HepG2 (cell line): Measurements from ENCODE around the gene CAPS. TPM values are rescaled to one million over a fixed set of nuclear protein-coding genes. Genes with fewer than 3 reads are reported as not detected.

Experiments
- ATF1 ChIP-seq: IDR thresholded peaks from 2 replicates; pipeline ENCODE4 v1.6.1; 2016; ENCODE audit warnings: mild to moderate bottlenecking, control low read depth
- CREBL2 ChIP-seq: sonication (generic); formaldehyde crosslinking; IDR thresholded peaks from 2 replicates; pipeline ENCODE4 v1.8.1; 2023; ENCODE audit warnings: missing genetic modification reagents, mild to moderate bottlenecking, borderline replicate concordance
- HBP1 ChIP-seq: IDR thresholded peaks from 2 replicates; pipeline ENCODE4 v1.6.1; 2016; ENCODE audit warnings: low read depth, control low read depth
- HOXD1 ChIP-seq: sonication (generic); formaldehyde crosslinking; IDR thresholded peaks from 2 replicates; pipeline ENCODE4 v1.5.0; 2020; ENCODE audit warnings: missing genetic modification reagents
- NCOA2 ChIP-seq: sonication (generic); formaldehyde crosslinking; IDR thresholded peaks from 2 replicates; pipeline ENCODE4 v1.8.0; 2022; ENCODE audit warnings: inconsistent platforms
- NFKB2 ChIP-seq: sonication (generic); formaldehyde crosslinking; IDR thresholded peaks from 2 replicates; pipeline ENCODE4 v1.4.0; 2020; ENCODE audit warnings: missing genetic modification reagents, borderline replicate concordance
- NKX3-1 ChIP-seq: sonication (generic); formaldehyde crosslinking; IDR thresholded peaks from 2 replicates; pipeline ENCODE4 v1.5.0; 2020; ENCODE audit warnings: missing genetic modification reagents
- PPARG ChIP-seq: conservative IDR thresholded peaks from 2 replicates; pipeline ENCODE4 v1.6.1; 2016; ENCODE audit warnings: missing biosample characterization, missing genetic modification reagents
- SIN3A ChIP-seq: IDR thresholded peaks from 2 replicates; pipeline ENCODE4 v1.6.1; 2011; ENCODE audit warnings: low read depth, mild to moderate bottlenecking, control low read depth, low read length, borderline replicate concordance
- TRIM24 ChIP-seq: sonication (generic); formaldehyde crosslinking; IDR thresholded peaks from 2 replicates; pipeline ENCODE4 v1.8.0; 2022; ENCODE audit warnings: mild to moderate bottlenecking, missing genetic modification reagents
- ZBTB38 ChIP-seq: sonication (generic); formaldehyde crosslinking; IDR thresholded peaks from 2 replicates; pipeline ENCODE4 v1.5.1; 2020; ENCODE audit warnings: mild to moderate bottlenecking, missing genetic modification reagents
- ZBTB42 ChIP-seq: sonication (generic); formaldehyde crosslinking; IDR thresholded peaks from 2 replicates; pipeline ENCODE4 v1.5.0; 2020; ENCODE audit warnings: mild to moderate bottlenecking, missing genetic modification reagents
- ZC3H4 ChIP-seq: sonication (generic); formaldehyde crosslinking; IDR thresholded peaks from 2 replicates; pipeline ENCODE4 v1.4.0; 2020; ENCODE audit warnings: missing genetic modification reagents, borderline replicate concordance
- ZHX2 ChIP-seq, 2 experiments: sonication (generic) in 1 of 2; formaldehyde crosslinking in 1 of 2; IDR thresholded peaks; 2 replicates each; pipeline versions ENCODE4 v1.6.1 to v1.9.0; 2014 to 2022; ENCODE audit warnings: antibody characterized with exemption in 1 of 2, borderline replicate concordance in 1 of 2, inconsistent platforms in 1 of 2, low read depth in 1 of 2, missing genetic modification reagents in 1 of 2
- ZNF292 ChIP-seq: sonication (generic); formaldehyde crosslinking; IDR thresholded peaks from 2 replicates; pipeline ENCODE4 v1.8.1; 2022; ENCODE audit warnings: mild to moderate bottlenecking, low read depth, missing genetic modification reagents, borderline replicate concordance
- ZNF337 ChIP-seq: sonication (generic); formaldehyde crosslinking; IDR thresholded peaks from 2 replicates; pipeline ENCODE4 v1.5.1; 2020; ENCODE audit warnings: missing genetic modification reagents, low read depth, mild to moderate bottlenecking, borderline replicate concordance
- ZNF33A ChIP-seq: sonication (generic); formaldehyde crosslinking; IDR thresholded peaks from 2 replicates; pipeline ENCODE4 v1.5.1; 2020; ENCODE audit warnings: missing genetic modification reagents, mild to moderate bottlenecking, moderate library complexity, borderline replicate concordance
- ZNF430 ChIP-seq: sonication (generic); formaldehyde crosslinking; IDR thresholded peaks from 2 replicates; pipeline ENCODE4 v1.9.0; 2021; ENCODE audit warnings: mild to moderate bottlenecking, missing genetic modification reagents
- ZNF616 ChIP-seq: sonication (generic); formaldehyde crosslinking; IDR thresholded peaks from 2 replicates; pipeline ENCODE4 v1.5.0; 2020; ENCODE audit warnings: low read depth, mild to moderate bottlenecking, missing genetic modification reagents
- polyA plus RNA-seq, 8 experiments: library from polyadenylated mRNA; depleted of rRNA in 3 of 8; stranded (reverse) in 7 of 8; unstranded in 1 of 8; fragments of >200 nt; fragmentation: Illumina TruSeq in 4 of 8; extraction: Trizol in 4 of 8; gene quantifications; 2 replicates each; pipeline versions ENCODE4 v1.2.1 to v1.2.3, GENCODE V29; 2011 to 2016; ENCODE audit warnings: low read depth in 4 of 8, missing spikeins in 1 of 8, mixed read lengths in 1 of 8; ENCODE audit not compliant: insufficient read depth in 1 of 8
- total RNA-seq, 5 experiments: library from RNA; depleted of rRNA; stranded (reverse); fragments of >200 nt; fragmentation: Illumina TruSeq; extraction: Trizol; gene quantifications; 2 replicates each; pipeline ENCODE4 v1.2.3, GENCODE V29; 2016; ENCODE audit warnings: low read depth in 1 of 5
- TF ChIP-seq, protein P1 (sequence below): sonication (generic); formaldehyde crosslinking; IDR thresholded peaks from 2 replicates; pipeline ENCODE4 v1.5.1; 2020; ENCODE audit warnings: mild to moderate bottlenecking, moderate library complexity, missing genetic modification reagents
- TF ChIP-seq, protein P2 (sequence below): sonication (generic); formaldehyde crosslinking; IDR thresholded peaks from 2 replicates; pipeline ENCODE4 v1.4.0; 2020; ENCODE audit warnings: missing genetic modification reagents

The CAPS gene
- total and polyA plus RNA-seq, 2 of the 13 experiments (the other 11 are each of a cell fraction or from before 2014, with no cell fraction given): 3.1 TPM

DNA sequence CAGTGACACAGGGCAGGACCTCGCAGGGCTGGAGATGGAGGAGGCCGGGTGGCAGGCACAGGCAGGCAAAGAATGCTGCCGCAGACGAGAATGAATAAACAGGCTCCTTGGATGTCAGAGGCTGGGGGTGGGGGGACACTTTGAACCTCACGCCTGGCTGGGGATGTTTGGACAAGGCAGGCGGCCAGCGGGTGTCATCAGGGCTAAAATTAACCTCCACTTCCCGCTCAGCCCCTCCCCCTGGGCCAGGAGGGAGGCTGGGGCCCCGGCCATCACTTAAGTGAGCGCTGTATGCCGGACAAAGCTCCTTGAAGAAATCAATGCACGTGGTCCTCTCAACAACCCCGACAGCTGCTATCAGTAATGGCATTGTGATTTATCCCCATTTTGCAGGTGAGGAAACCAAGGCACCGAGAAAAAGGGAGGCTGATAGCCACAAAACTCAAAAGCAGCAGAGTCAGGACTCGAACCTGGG, 33.4 kb upstream of the CAPS start (continued):
- peak; percentile 61; the same call in 1 of the 2 replicates for TF ChIP-seq ZNF292 (CRISPR knock-in tag)
- TF ChIP-seq ZNF33A (CRISPR knock-in tag): no peak
- no peak for TF ChIP-seq SIN3A
- TF ChIP-seq, protein P1, sequence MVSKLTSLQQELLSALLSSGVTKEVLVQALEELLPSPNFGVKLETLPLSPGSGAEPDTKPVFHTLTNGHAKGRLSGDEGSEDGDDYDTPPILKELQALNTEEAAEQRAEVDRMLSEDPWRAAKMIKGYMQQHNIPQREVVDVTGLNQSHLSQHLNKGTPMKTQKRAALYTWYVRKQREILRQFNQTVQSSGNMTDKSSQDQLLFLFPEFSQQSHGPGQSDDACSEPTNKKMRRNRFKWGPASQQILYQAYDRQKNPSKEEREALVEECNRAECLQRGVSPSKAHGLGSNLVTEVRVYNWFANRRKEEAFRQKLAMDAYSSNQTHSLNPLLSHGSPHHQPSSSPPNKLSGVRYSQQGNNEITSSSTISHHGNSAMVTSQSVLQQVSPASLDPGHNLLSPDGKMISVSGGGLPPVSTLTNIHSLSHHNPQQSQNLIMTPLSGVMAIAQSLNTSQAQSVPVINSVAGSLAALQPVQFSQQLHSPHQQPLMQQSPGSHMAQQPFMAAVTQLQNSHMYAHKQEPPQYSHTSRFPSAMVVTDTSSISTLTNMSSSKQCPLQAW: peak; percentile 45; the same call in 1 of the 2 replicates
- TF ChIP-seq ZNF616 (CRISPR knock-in tag): peak; percentile 84; the same call in 1 of the 2 replicates
- TF ChIP-seq NKX3-1 (CRISPR knock-in tag): peak; percentile 59; the same call in 1 of the 2 replicates
- TF ChIP-seq ZC3H4 (CRISPR knock-in tag): no peak
- TF ChIP-seq, protein P2, sequence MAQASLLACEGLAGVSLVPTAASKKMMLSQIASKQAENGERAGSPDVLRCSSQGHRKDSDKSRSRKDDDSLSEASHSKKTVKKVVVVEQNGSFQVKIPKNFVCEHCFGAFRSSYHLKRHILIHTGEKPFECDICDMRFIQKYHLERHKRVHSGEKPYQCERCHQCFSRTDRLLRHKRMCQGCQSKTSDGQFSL (CRISPR knock-in tag): peak; percentile 85
- no peak for TF ChIP-seq ATF1 (CRISPR knock-in tag)
- peak; percentile 84 for TF ChIP-seq PPARG (CRISPR knock-in tag)
- TF ChIP-seq CREBL2 (CRISPR knock-in tag): no peak
- TF ChIP-seq ZBTB38 (CRISPR knock-in tag): peak; percentile 83; the same call in 1 of the 2 replicates
- 0 out of 2 replicates have a peak, but pooled peaks have one; percentile 29 for TF ChIP-seq NFKB2 (CRISPR knock-in tag)
- no peak; the same call in 1 of the 2 replicates for TF ChIP-seq ZHX2 (IDR thresholded peaks at IDR 0.05; ENCODE audit: low read depth)
- no peak for TF ChIP-seq ZHX2 (CRISPR knock-in tag; IDR thresholded peaks at IDR 0.05; ENCODE audit: borderline replicate concordance)
- peak; percentile 93 for TF ChIP-seq NCOA2 (CRISPR knock-in tag)
- TF ChIP-seq HBP1 (CRISPR knock-in tag): 0 out of 2 replicates have a peak, but pooled peaks have one; percentile 28
- TF ChIP-seq HOXD1: peak; percentile 93
- TF ChIP-seq ZBTB42: peak; percentile 55; the same call in 1 of the 2 replicates
- TF ChIP-seq ZNF337 (CRISPR knock-in tag): no peak
- TF ChIP-seq TRIM24 (CRISPR knock-in tag): no peak
- TF ChIP-seq ZNF430 (CRISPR knock-in tag): peak; percentile 61; the same call in 1 of the 2 replicates
